Natural killer cell treated with Interleukin-12 subunit alpha and Interleukin-12 subunit beta and Interleukin-15 and Interleukin-18, amount 100 ng/mL, for 72 hours (primary cell): ENCODE data around the gene NT5DC4. TPM values are rescaled to one million over a fixed set of nuclear protein-coding genes. Genes with fewer than 3 reads are reported as not detected.

Experiments
- ATAC-seq, 2 donors: fragments of 150-1000 bp; cut with Tn5 transposase in 1 of 2; sonication (Bioruptor Pico), chemical (Tn5 transposase) in 1 of 2; 2 replicates each; pipeline ENCODE4 v1.10.0; 2021
- DNase-seq: peaks from one replicate; pipeline ENCODE4 v3.0.0; 2022; ENCODE audit warnings: low spot score
- H3K27ac Mint-ChIP-seq, 2 donors: 1 replicate in 1 of 2; 2 replicates in 1 of 2; pipeline ENCODE4 v1.8.0; 2022; ENCODE audit warnings: mixed read lengths in 2 of 2, mild to moderate bottlenecking in 1 of 2, moderate library complexity in 1 of 2
- H3K27me3 Mint-ChIP-seq, 2 donors: 1 replicate in 1 of 2; 2 replicates in 1 of 2; pipeline ENCODE4 v1.8.0; 2022; ENCODE audit warnings: mixed read lengths in 2 of 2
- H3K36me3 Mint-ChIP-seq: one replicate; pipeline ENCODE4 v1.8.0; 2022; ENCODE audit warnings: mixed read lengths
- H3K4me1 Mint-ChIP-seq, 2 donors: 1 replicate in 1 of 2; 2 replicates in 1 of 2; pipeline ENCODE4 v1.8.0; 2022; ENCODE audit warnings: low read depth in 2 of 2, mixed read lengths in 2 of 2, mild to moderate bottlenecking in 1 of 2
- H3K4me3 Mint-ChIP-seq: one replicate; pipeline ENCODE4 v1.8.0; 2022; ENCODE audit warnings: mixed read lengths
- H3K9me3 Mint-ChIP-seq: 2 replicates; pipeline ENCODE4 v1.8.0; 2022; ENCODE audit warnings: mixed read lengths
- total RNA-seq, 2 donors: library from RNA; stranded (reverse); gene quantifications; one replicate each; pipeline ENCODE4 v1.2.3, GENCODE V29; 2022

Gene NT5DC4
- total RNA-seq, 2 donors from 2014 or later, result not detected

DNA sequence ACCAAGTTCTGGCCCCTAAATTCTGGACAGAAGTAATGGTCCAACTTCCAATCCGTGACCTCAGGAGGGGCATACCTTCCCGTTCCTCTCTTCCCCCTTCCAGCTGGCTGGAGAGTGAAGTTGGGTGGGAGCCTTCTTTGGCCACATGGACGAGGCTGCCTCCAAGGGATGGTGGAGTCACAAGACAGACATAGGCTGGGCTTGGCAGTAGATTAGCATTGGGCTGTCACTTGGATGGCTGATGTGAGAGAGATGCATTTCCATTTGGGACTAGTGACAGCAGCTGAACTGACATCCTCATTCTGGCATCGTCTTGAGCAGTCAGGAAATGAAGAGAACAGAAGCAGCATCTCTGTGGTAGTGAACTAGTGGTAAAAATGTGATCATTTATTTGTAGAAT, 12.6 kb downstream of the NT5DC4 start:
- no peak overlapping the region for H3K4me3 Mint-ChIP-seq
- H3K27me3 Mint-ChIP-seq, result no peaks in the 10 kb centered on the region
- H3K9me3 Mint-ChIP-seq, result no peaks in the 10 kb centered on the region
- DNase-seq (no peak), ATAC-seq (peak in 1 of 2 donors; percentile 44)
- no peaks in the 10 kb centered on the region for H3K36me3 Mint-ChIP-seq
- H3K4me1 Mint-ChIP-seq, result no peaks in the 10 kb centered on the region
- H3K27ac Mint-ChIP-seq, result no peak overlapping the region

DNA sequence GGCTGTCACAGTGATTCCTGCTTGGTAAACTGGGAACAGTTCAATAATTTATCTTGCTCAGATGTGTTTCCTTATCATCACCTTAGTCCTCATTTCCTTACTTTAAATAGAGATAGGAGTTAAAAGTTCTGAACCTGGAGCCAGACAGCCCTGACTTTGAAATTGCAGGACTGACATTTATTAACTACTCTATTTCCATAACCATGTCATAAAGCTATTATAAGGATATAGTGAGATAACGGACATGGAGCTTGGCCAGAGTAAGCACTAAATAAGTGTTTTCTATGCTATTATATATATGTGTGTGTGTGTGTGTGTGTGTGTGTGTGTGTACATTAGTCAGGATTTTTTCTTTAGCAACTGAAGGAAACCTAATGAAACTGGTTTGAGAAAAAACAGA, 13.1 kb downstream of the NT5DC4 start:
- DNase-seq, result no peak
- Mint-ChIP-seq H3K4me3 (no peak overlapping the region), H3K27ac (no peak overlapping the region), H3K4me1 (no peaks in the 10 kb centered on the region), H3K9me3 (no peaks in the 10 kb centered on the region), H3K27me3 (no peaks in the 10 kb centered on the region), H3K36me3 (no peaks in the 10 kb centered on the region)
- no peak for ATAC-seq

DNA sequence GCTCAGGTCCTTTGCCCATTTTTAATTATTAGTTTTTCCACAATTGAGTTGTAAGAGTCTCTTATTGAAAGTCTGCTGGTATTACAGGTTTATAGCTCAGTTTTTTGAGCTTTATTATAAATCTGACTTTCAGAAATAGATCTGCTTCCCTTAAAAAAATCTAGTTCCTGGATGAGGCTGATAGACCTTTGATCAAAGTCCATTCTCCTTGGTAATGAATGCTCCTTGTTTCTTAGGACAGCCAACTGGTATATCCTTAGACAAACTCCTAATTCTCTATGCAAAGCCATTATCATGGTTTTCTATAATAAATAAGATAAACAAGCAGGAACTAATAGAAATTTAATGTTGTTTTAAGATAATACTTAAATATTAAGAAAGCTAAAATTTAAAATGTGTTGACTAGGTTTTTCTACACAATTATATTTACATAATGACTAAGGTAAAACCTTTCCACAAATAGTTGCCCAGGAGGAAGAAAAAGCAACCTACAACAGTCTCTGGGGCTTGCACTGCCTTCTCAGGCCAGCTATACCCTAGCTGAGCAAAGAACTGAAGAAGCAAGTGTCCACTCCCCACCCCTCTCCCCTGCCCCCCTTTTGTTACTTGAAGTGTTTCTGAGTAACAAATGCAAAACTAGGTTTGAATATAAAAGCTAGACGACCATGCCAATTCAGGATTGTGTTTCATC, 16.9 kb downstream of the NT5DC4 start:
- ATAC-seq (no peak), DNase-seq (no peak)
- Mint-ChIP-seq H3K27me3 (no peaks in the 10 kb centered on the region), H3K9me3 (no peaks in the 10 kb centered on the region), H3K27ac (no peak overlapping the region), H3K36me3 (peaks cover 12% of the 10 kb centered on the region), H3K4me1 (no peaks in the 10 kb centered on the region), H3K4me3 (no peak overlapping the region)

DNA sequence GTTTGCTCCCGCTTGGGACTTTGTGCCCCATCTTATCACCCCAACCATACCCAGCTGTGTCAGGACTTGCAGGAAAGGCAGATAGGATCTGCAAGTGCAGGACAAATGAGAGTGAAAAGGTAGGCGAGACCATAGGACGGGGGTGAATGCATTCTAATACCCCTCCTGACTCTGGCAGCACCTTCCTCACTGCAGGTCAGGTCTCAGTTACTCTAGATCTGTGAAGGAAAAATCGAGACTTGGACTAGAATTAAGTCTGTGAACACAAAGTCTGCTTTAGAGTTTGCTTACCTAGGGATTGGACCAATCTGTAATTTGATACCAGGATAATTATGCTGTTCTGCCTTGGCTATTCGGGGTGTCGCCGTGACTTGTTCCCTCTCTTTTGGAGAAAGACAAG, 19.7 kb downstream of the NT5DC4 start:
- ATAC-seq (no peak), DNase-seq (no peak)
- Mint-ChIP-seq H3K27me3 (no peaks in the 10 kb centered on the region), H3K27ac (no peak overlapping the region), H3K4me1 (no peaks in the 10 kb centered on the region), H3K9me3 (no peaks in the 10 kb centered on the region), H3K4me3 (no peak overlapping the region), H3K36me3 (peaks cover 18% of the 10 kb centered on the region)

DNA sequence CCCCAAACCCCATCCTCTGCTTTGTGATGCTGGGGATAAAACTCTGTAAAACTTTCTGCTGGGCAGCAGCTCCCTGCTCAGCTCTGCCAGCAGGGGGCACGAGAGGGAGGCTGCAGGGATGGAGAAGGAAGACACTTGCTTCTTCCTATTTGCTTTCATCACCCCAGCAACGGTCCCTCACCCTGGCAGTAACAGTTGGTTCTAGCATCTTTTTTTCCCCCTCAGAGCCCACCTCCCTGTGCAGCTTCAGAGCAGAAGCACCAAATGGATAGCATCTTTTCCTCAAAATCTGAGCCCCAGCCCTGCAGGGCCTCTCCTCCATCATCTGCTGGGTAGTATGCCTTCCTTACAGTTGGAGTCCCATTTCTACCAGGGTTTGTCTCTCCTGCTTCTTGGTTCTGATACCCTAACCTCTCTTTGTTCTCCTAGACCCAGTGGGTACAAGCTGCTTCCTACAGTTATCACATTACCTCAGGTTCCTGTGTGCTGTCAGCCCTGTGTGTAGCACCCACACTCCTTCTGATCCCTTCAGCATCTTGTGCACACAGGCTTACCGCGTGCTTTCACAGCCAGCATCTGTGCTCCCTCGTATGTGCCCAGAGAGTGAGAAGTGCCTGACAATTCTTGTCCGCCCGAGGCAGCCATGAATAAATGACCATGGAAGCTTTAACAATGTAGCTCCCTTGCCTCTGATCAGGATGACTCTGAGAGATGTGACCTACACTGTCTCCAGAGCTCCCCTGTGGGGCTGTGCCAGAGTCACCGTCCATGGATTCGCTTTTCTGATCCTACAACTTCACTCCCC, 29.1 kb downstream of the NT5DC4 start:
- Mint-ChIP-seq H3K27me3 (no peaks in the 10 kb centered on the region), H3K27ac (peak overlapping the region; percentile 71 to 85), H3K9me3 (no peaks in the 10 kb centered on the region), H3K4me3 (peak overlapping the region; percentile 54), H3K4me1 (peaks cover 36 to 40% of the 10 kb centered on the region in 2 donors), H3K36me3 (peaks cover 13% of the 10 kb centered on the region)
- ATAC-seq, result peak; percentile 88 to 90
- DNase-seq, result peak; percentile 89

DNA sequence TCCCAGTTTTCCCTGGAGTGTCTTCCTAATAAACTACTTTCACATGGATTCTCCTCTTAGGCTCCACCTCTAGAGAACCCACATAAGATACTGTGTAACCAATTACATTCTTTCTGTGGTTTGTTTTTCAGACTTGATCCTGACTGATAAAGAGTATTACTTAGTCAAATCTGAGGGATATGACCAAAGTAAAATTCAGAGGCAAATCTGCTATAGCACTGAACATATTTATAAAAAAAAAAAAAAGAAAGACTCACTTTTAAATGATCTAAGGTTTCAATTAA, 29.7 kb downstream of the NT5DC4 start:
- Mint-ChIP-seq H3K4me3 (peak overlapping the region; percentile 54), H3K27me3 (no peaks in the 10 kb centered on the region), H3K4me1 (peaks cover 40 to 44% of the 10 kb centered on the region in 2 donors), H3K9me3 (no peaks in the 10 kb centered on the region), H3K36me3 (peaks cover 16% of the 10 kb centered on the region), H3K27ac (peak overlapping the region; percentile 71 to 85)
- no peak for DNase-seq
- ATAC-seq, result no peak

DNA sequence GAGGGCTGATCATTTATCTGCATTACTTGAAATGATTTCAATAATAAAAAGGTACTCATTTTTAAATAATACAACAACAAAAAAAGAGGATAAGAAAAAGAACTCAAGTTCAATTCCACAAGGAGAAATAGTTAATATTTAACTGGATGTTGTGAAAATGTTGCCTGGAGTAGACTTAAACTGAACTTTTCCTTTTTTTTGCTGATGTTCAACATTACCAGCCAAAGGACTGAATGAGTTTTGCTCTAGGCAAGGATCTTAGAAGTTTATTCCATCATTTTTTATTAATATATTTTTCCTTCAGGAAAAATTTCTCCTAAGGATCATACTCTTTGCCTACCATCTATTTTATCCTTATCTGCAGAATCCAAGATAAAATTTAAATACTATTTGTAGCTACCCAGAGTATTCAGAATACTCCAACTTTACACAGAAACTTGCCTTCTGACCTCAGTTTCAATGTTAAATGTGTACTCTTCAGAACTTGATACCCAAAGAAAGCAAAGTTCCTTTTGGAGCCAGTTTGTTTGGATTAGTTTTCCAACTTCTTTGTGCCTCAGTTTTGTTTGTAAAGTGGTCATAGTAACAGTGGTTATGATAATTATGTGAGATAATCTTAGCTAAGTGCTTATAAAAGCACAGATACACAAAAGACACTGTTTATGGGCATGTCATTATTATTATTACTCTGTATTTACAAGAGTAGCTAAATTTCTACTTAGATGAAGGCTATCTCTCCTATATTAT, 30.8 kb downstream of the NT5DC4 start:
- Mint-ChIP-seq H3K36me3 (peaks cover 27% of the 10 kb centered on the region), H3K9me3 (no peaks in the 10 kb centered on the region), H3K4me3 (no peak overlapping the region), H3K27ac (peak overlapping the region in 1 of 2 donors; percentile 85), H3K27me3 (no peaks in the 10 kb centered on the region), H3K4me1 (peaks cover 49 to 52% of the 10 kb centered on the region in 2 donors)
- no peak for DNase-seq
- ATAC-seq, result no peak

DNA sequence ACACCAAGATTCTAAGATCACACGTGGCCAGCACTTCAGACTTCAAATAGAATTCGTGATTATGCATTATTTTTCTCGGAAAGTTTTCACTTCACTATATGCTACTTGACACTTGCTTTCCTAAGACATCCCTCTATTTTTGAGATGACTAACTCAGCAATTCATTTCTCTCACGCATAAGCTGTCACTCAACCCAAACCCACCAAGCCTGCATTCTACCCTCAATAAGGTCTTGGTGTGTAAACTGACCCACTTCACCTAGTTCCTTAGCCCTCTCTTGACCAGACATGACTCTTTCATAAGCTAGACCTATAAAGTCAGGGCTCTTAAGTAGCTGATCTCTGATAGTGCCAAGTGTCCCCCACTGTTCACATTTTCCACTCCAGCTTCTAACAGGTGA, 31.8 kb downstream of the NT5DC4 start:
- H3K27me3 Mint-ChIP-seq, result no peaks in the 10 kb centered on the region
- peaks cover 27% of the 10 kb centered on the region for H3K36me3 Mint-ChIP-seq
- peak overlapping the region; percentile 47 for H3K4me3 Mint-ChIP-seq
- no peaks in the 10 kb centered on the region for H3K9me3 Mint-ChIP-seq
- peak overlapping the region; percentile 24 to 85 for H3K27ac Mint-ChIP-seq
- peak; percentile 61 for ATAC-seq
- peaks cover 49 to 54% of the 10 kb centered on the region in 2 donors for H3K4me1 Mint-ChIP-seq
- peak; percentile 63 for DNase-seq

DNA sequence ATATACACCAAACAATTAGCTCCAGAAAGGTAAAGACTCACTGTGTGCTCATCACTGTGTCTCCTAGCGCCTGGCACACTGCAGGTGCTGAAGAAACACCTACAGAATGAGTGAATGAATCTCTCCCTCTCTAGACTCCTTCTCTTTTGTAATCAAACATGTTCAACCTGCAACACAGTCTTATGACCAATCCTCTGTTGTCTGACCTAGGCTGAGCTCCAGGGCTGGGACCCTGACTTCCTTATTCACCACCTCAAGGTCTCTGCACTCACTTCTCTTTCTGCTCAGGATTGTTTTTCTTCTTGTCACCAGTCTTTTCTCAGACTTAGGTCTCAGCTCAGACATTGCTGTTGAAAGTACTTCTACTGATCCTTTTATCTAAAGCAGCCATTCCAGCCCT, 33.7 kb downstream of the NT5DC4 start:
- Mint-ChIP-seq H3K4me3 (peak overlapping the region; percentile 3), H3K9me3 (no peaks in the 10 kb centered on the region), H3K27ac (peak overlapping the region; percentile 5 to 85), H3K36me3 (peaks cover 32% of the 10 kb centered on the region), H3K27me3 (no peaks in the 10 kb centered on the region), H3K4me1 (peaks cover 53 to 56% of the 10 kb centered on the region in 2 donors)
- ATAC-seq (no peak), DNase-seq (no peak)

DNA sequence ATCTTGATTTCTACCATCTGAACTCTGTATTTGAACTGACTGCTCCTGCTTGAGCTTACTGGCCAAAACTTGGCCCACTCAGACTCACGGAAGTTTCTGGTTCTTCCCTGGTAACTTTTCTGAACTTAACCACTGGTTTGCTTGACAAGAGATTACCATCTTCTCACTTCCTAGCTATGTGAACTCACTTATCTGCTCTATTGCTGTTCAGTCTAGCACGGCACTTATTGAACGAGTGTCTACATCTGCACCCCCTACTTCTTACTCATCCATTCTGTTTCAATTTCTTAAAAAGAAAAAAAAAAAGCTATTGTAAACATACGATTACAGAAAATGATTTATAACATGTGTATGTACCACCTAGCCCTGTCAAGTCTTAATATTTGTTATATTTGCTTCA, 34.6 kb downstream of the NT5DC4 start:
- H3K4me1 Mint-ChIP-seq, result peaks cover 44 to 47% of the 10 kb centered on the region in 2 donors
- H3K36me3 Mint-ChIP-seq, result peaks cover 32% of the 10 kb centered on the region
- no peaks in the 10 kb centered on the region for H3K9me3 Mint-ChIP-seq

DNA sequence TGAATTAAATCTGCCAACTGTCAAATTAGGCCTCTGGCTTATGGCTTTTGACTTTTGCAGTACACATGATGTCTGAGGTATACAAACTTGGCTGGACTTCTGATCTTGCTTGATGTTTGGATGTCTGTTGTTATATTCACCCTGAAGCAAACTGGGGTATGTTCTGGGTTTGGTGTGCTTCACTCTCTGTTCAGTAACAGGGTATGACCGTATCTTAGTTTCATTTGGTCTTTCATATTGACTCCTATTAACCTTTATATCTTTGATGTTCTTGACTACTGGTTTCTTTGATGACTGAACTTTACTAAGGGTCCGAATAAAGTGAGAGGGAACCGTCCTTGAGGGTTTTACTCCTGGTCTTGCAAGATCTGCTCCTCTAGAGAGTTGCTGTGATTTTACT, 35.4 kb downstream of the NT5DC4 start:
- no peaks in the 10 kb centered on the region for H3K9me3 Mint-ChIP-seq
- no peak for ATAC-seq

More for the DNA sequence above, 34.6 kb downstream of the NT5DC4 start:
- Mint-ChIP-seq H3K27me3 (no peaks in the 10 kb centered on the region), H3K27ac (peak overlapping the region; percentile 5 to 85), H3K4me3 (no peak overlapping the region)
- ATAC-seq, result peak; percentile 54 to 71
- no peak for DNase-seq

DNA sequence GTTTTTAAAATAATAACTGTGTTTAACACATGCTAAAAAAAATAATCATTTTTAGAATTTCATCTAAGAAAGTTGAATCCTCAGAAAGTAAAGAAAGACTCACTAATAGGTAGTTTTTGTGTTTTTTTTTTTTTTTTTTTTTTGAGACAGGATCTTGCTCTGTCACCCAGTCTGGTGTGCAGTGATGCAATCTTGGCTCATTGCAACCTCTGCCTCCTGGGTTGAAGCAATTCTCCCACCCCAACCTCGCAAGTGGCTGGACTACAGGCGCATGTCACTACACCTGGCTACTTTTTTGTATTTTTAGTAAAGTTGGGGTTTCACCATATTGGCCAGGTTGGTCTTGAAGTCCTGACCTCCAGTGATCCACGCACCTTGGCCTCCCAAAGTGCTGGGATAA, 36.4 kb downstream of the NT5DC4 start:
- ATAC-seq (peak; percentile 48 to 83), DNase-seq (peak; percentile 80)
- Mint-ChIP-seq H3K4me1 (peaks cover 40 to 42% of the 10 kb centered on the region in 2 donors), H3K27me3 (no peaks in the 10 kb centered on the region), H3K9me3 (no peaks in the 10 kb centered on the region), H3K4me3 (no peak overlapping the region), H3K36me3 (peaks cover 35% of the 10 kb centered on the region), H3K27ac (peak overlapping the region in 1 of 2 donors; percentile 61)

More for the DNA sequence above, 35.4 kb downstream of the NT5DC4 start:
- no peaks in the 10 kb centered on the region for H3K27me3 Mint-ChIP-seq
- no peak overlapping the region for H3K4me3 Mint-ChIP-seq
- H3K4me1 Mint-ChIP-seq, result peaks cover 42 to 44% of the 10 kb centered on the region in 2 donors
- peaks cover 32% of the 10 kb centered on the region for H3K36me3 Mint-ChIP-seq
- DNase-seq, result no peak
- H3K27ac Mint-ChIP-seq, result peak overlapping the region; percentile 5 to 85

DNA sequence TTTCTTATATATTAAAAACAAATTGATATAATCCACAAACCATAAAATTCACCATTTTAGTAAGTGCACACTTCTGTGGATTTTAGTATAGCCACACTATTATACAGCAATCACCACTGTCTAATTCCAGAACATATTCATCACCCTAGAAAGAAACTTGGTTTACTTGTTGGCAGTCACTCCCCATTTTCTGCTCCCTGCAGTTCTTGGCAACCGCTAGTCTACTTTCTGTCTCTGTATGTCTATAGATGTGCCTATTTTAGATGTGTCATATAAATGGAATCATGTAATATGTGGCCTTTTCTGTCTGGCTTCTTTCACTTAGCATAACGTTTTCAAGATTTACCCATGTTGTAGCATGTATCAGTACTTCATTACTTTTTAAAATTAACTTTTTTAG, 37.9 kb downstream of the NT5DC4 start:
- ATAC-seq (no peak), DNase-seq (no peak)
- Mint-ChIP-seq H3K4me1 (peaks cover 37 to 38% of the 10 kb centered on the region in 2 donors), H3K9me3 (no peaks in the 10 kb centered on the region), H3K27me3 (no peaks in the 10 kb centered on the region), H3K27ac (no peak overlapping the region), H3K4me3 (no peak overlapping the region), H3K36me3 (peaks cover 37% of the 10 kb centered on the region)

DNA sequence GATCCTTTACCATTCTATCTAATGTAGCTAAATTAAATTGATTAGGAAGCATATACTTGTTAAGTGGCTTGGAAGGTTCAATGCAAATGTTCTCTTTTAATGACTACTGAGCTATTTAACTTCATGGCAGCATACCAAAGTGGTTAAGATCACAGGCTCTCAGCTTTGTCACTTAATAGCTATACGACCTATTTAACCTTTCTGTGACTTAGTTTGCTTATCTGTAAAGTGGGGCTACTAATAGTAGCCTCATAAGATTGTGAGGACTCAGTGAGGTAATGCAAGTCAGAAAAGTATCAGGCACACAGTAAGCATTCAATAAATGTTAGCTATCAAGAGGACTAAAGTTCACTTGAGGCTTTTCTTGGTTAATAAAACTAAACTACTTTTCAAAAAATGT, 39.3 kb downstream of the NT5DC4 start:
- H3K4me1 Mint-ChIP-seq, result peaks cover 32 to 38% of the 10 kb centered on the region in 2 donors
- H3K27ac Mint-ChIP-seq, result no peak overlapping the region
- peaks cover 24% of the 10 kb centered on the region for H3K36me3 Mint-ChIP-seq
- H3K27me3 Mint-ChIP-seq, result no peaks in the 10 kb centered on the region
- no peak overlapping the region for H3K4me3 Mint-ChIP-seq
- no peaks in the 10 kb centered on the region for H3K9me3 Mint-ChIP-seq
- DNase-seq (no peak), ATAC-seq (no peak)
